LNCaP clone FGC (cell line): ENCODE data around the gene ICA1L.

Experiments used
- DNase-seq: peaks from one replicate; pipeline ENCODE4 v3.0.0-alpha.2; 2011; ENCODE audit warnings: low read depth
- H3K4me3 ChIP-seq: 2 replicates; pipeline ENCODE4 v1.5.1; 2011; ENCODE audit warnings: mild to moderate bottlenecking, low read depth, low read length, control low read depth
- CTCF ChIP-seq: IDR thresholded peaks from 2 replicates; pipeline ENCODE4 v1.5.1; 2012; ENCODE audit warnings: mild to moderate bottlenecking; ENCODE audit not compliant: control insufficient read depth, insufficient read depth; ENCODE audit errors: extremely low read depth

ICA1L gene

GRCh38 chr2:202756598-202756997, 115.0 kb downstream of the ICA1L start:
- H3K4me3 ChIP-seq, result no peak overlapping the region
- DNase-seq, result no peak
- no peak for TF ChIP-seq CTCF

GRCh38 chr2:202754936-202755335, 116.6 kb downstream of the ICA1L start:
- no peak overlapping the region for H3K4me3 ChIP-seq
- no peak for TF ChIP-seq CTCF
- DNase-seq, result no peak

GRCh38 chr2:202752071-202752470, 119.5 kb downstream of the ICA1L start:
- DNase-seq, result no peak
- no peak for TF ChIP-seq CTCF
- H3K4me3 ChIP-seq, result no peak overlapping the region

- no peak for TF ChIP-seq CTCF
- H3K4me3 ChIP-seq, result no peak overlapping the region
- no peak for DNase-seq
Observed at GRCh38 chr2:202750763-202751427, 120.7 kb downstream of the ICA1L start.

GRCh38 chr2:202749477-202749876, 122.1 kb downstream of the ICA1L start:
- no peak overlapping the region for H3K4me3 ChIP-seq
- no peak for TF ChIP-seq CTCF
- no peak for DNase-seq

- DNase-seq, result no peak
- no peak overlapping the region for H3K4me3 ChIP-seq
- TF ChIP-seq CTCF, result no peak
Observed at GRCh38 chr2:202743613-202744012, 128.0 kb downstream of the ICA1L start.

GRCh38 chr2:202736826-202737225, 134.7 kb downstream of the ICA1L start:
- no peak for DNase-seq
- no peak for TF ChIP-seq CTCF
- H3K4me3 ChIP-seq, result no peak overlapping the region
